Mesenchymal stem cell (in vitro differentiated cells and primary cell): ENCODE data around the gene TXNDC11.

ENCODE experiments used
- DNase-seq: peaks from one replicate; pipeline ENCODE4 v3.0.0-alpha.2; 2013
- H2AFZ ChIP-seq: one replicate; pipeline ENCODE4 v1.6.1; 2013; ENCODE audit warnings: low read depth, mild to moderate bottlenecking, control low read depth, inconsistent platforms, low read length, moderate library complexity
- H2AK5ac ChIP-seq: 2 replicates; pipeline ENCODE4 v1.6.1; 2013; ENCODE audit warnings: low read length, moderate library complexity, mild to moderate bottlenecking, inconsistent platforms; ENCODE audit not compliant: severe bottlenecking
- H2BK120ac ChIP-seq: one replicate; pipeline ENCODE4 v1.6.1; 2013; ENCODE audit warnings: low read depth, mild to moderate bottlenecking, inconsistent platforms, low read length, moderate library complexity
- H2BK12ac ChIP-seq, 2 experiments: one replicate each; pipeline ENCODE4 v1.6.1; 2013; ENCODE audit warnings: inconsistent platforms in 2 of 2, low read length in 2 of 2, mild to moderate bottlenecking in 2 of 2, moderate library complexity in 2 of 2, control low read depth in 1 of 2
- H2BK15ac ChIP-seq: one replicate; pipeline ENCODE4 v1.6.1; 2013; ENCODE audit warnings: mild to moderate bottlenecking, low read depth, inconsistent platforms; ENCODE audit not compliant: poor library complexity, severe bottlenecking
- H2BK5ac ChIP-seq: 2 replicates; pipeline ENCODE4 v1.6.1; 2013; ENCODE audit warnings: low read depth, mild to moderate bottlenecking, low read length, control low read depth, inconsistent platforms; ENCODE audit not compliant: poor library complexity, severe bottlenecking
- H3K14ac ChIP-seq, 2 experiments: one replicate each; pipeline ENCODE4 v1.6.1; 2013; ENCODE audit warnings: inconsistent platforms in 2 of 2, low read length in 2 of 2, control low read depth in 1 of 2, mild to moderate bottlenecking in 1 of 2, moderate library complexity in 1 of 2
- H3K18ac ChIP-seq, 2 experiments: one replicate each; pipeline ENCODE4 v1.6.1; 2013; ENCODE audit warnings: inconsistent platforms in 2 of 2, low read length in 2 of 2, control low read depth in 1 of 2, low read depth in 1 of 2, mild to moderate bottlenecking in 1 of 2
- H3K23ac ChIP-seq, 2 experiments: one replicate each; pipeline ENCODE4 v1.6.1; 2013; ENCODE audit warnings: inconsistent platforms in 2 of 2, low read length in 2 of 2, mild to moderate bottlenecking in 2 of 2, moderate library complexity in 2 of 2, control low read depth in 1 of 2
- H3K27ac ChIP-seq: 2 replicates; pipeline ENCODE4 v1.5.1; 2013; ENCODE audit warnings: mild to moderate bottlenecking, moderate library complexity, low read length, control low read depth, inconsistent platforms; ENCODE audit not compliant: poor library complexity, severe bottlenecking
- H3K27me3 ChIP-seq, 2 experiments: 2 replicates each; pipeline versions ENCODE4 v1.6.1 to v1.7.0; 2013; ENCODE audit warnings: low read length in 2 of 2, mild to moderate bottlenecking in 2 of 2, moderate library complexity in 2 of 2, control low read depth in 1 of 2, inconsistent platforms in 1 of 2; ENCODE audit not compliant: control insufficient read depth in 1 of 2, insufficient read depth in 1 of 2
- H3K36me3 ChIP-seq, 2 experiments: 2 replicates each; pipeline versions ENCODE4 v1.6.1 to v1.7.0; 2013; ENCODE audit warnings: low read length in 2 of 2, control low read depth in 1 of 2, inconsistent platforms in 1 of 2, low read depth in 1 of 2, mild to moderate bottlenecking in 1 of 2; ENCODE audit not compliant: insufficient read depth in 2 of 2, control insufficient read depth in 1 of 2
- H3K4ac ChIP-seq, 2 experiments: one replicate each; pipeline ENCODE4 v1.6.1; 2013; ENCODE audit warnings: inconsistent platforms in 2 of 2, low read length in 2 of 2, mild to moderate bottlenecking in 2 of 2, moderate library complexity in 2 of 2, control low read depth in 1 of 2, low read depth in 1 of 2
- H3K4me1 ChIP-seq: 2 replicates; pipeline ENCODE4 v1.6.1; 2013; ENCODE audit warnings: low read depth, low read length, control low read depth; ENCODE audit not compliant: control insufficient read depth, insufficient read depth
- H3K4me2 ChIP-seq: 2 replicates; pipeline ENCODE4 v1.6.1; 2013; ENCODE audit warnings: low read length, mild to moderate bottlenecking, inconsistent platforms; ENCODE audit not compliant: poor library complexity, severe bottlenecking
- H3K4me3 ChIP-seq, 2 experiments: 2 replicates each; pipeline versions ENCODE4 v1.5.1 to v1.7.0; 2013; ENCODE audit warnings: low read length in 2 of 2, mild to moderate bottlenecking in 2 of 2, control low read depth in 1 of 2, low read depth in 1 of 2; ENCODE audit not compliant: insufficient read depth in 1 of 2
- H3K79me1 ChIP-seq: replicated peaks from 2 replicates; pipeline ENCODE4 v1.6.1; 2013; ENCODE audit warnings: mild to moderate bottlenecking, control low read depth, low read length, inconsistent platforms; ENCODE audit not compliant: poor library complexity, severe bottlenecking
- H3K9ac ChIP-seq: 2 replicates; pipeline ENCODE4 v1.7.0; 2013; ENCODE audit warnings: mild to moderate bottlenecking, low read length, moderate library complexity
- H3K9me3 ChIP-seq: 2 replicates; pipeline ENCODE4 v1.7.0; 2013; ENCODE audit warnings: mild to moderate bottlenecking, low read length; ENCODE audit not compliant: control insufficient read depth
- H4K8ac ChIP-seq: one replicate; pipeline ENCODE4 v1.6.1; 2013; ENCODE audit warnings: inconsistent platforms, mild to moderate bottlenecking, low read length, moderate library complexity
- H4K91ac ChIP-seq: one replicate; pipeline ENCODE4 v1.6.1; 2013; ENCODE audit warnings: mild to moderate bottlenecking, low read length, inconsistent platforms
- WGBS: methylation state at CpG from one replicate; pipeline ENCODE4 v1.1.7; 2013; ENCODE audit warnings: mixed read lengths; 5-methylcytosine and 5-hydroxymethylcytosine counted together

TXNDC11 gene

GRCh38 chr16:11748404-11749254 is 6.0 kb upstream of the TXNDC11 start:
- Histone ChIP-seq H3K79me1 (peaks cover 12% of the 10 kb centered on the region), H3K18ac (no peak overlapping the region), H2BK120ac (no peak overlapping the region), H3K14ac (no peak overlapping the region), H3K27me3 (no peaks in the 10 kb centered on the region), H3K9me3 (no peaks in the 10 kb centered on the region), H3K4me2 (no peak overlapping the region), H3K4ac (no peak overlapping the region), H2AK5ac (no peak overlapping the region), H2BK5ac (no peak overlapping the region), H4K91ac (no peak overlapping the region), H2BK15ac (no peak overlapping the region), H3K4me1 (peaks cover 6% of the 10 kb centered on the region), H2BK12ac (no peak overlapping the region), H3K27ac (no peak overlapping the region), H2AFZ (no peak overlapping the region), H3K23ac (no peak overlapping the region), H4K8ac (no peak overlapping the region), H3K4me3 (no peak overlapping the region), H3K9ac (no peak overlapping the region), H3K36me3 (peaks cover 35 to 55% of the 10 kb centered on the region in 2 experiments)
- 95% methylated on average over 12 of the region's 13 CpGs for WGBS
- no peak for DNase-seq

- H3K4ac ChIP-seq, result no peak overlapping the region
- no peak overlapping the region for H3K14ac ChIP-seq
- H3K23ac ChIP-seq, result no peak overlapping the region
- no peak overlapping the region for H3K4me2 ChIP-seq
- no peak overlapping the region for H3K18ac ChIP-seq
- no peak overlapping the region for H2BK120ac ChIP-seq
- 97% methylated on average over 5 of the region's 7 CpGs for WGBS
- no peak overlapping the region for H2BK12ac ChIP-seq
- no peak overlapping the region for H3K9ac ChIP-seq
- no peak overlapping the region for H3K27ac ChIP-seq
- peaks cover 6% of the 10 kb centered on the region for H3K4me1 ChIP-seq
- H4K91ac ChIP-seq, result no peak overlapping the region
- peaks cover 12% of the 10 kb centered on the region for H3K79me1 ChIP-seq
- H2AK5ac ChIP-seq, result no peak overlapping the region
- H2BK15ac ChIP-seq, result no peak overlapping the region
- H3K36me3 ChIP-seq, result peaks cover 32 to 48% of the 10 kb centered on the region in 2 experiments
- no peak for DNase-seq
- H2AFZ ChIP-seq, result no peak overlapping the region
- no peaks in the 10 kb centered on the region for H3K27me3 ChIP-seq
- no peaks in the 10 kb centered on the region for H3K9me3 ChIP-seq
- H2BK5ac ChIP-seq, result no peak overlapping the region
- no peak overlapping the region for H4K8ac ChIP-seq
- no peak overlapping the region for H3K4me3 ChIP-seq
These were observed 5.3 kb upstream of the TXNDC11 start for GRCh38 chr16:11747949-11748403.

GRCh38 chr16:11744075-11744470 is 1.4 kb upstream of the TXNDC11 start:
- Histone ChIP-seq H2BK12ac (no peak overlapping the region), H3K4ac (no peak overlapping the region), H3K4me3 (no peak overlapping the region), H3K9ac (no peak overlapping the region), H3K36me3 (peaks cover 8 to 14% of the 10 kb centered on the region in 2 experiments), H2AK5ac (no peak overlapping the region), H3K79me1 (peaks cover 10% of the 10 kb centered on the region), H3K4me2 (no peak overlapping the region), H4K8ac (no peak overlapping the region), H3K23ac (no peak overlapping the region), H2BK120ac (peak overlapping the region; percentile 15), H2AFZ (no peak overlapping the region), H4K91ac (no peak overlapping the region), H3K9me3 (no peaks in the 10 kb centered on the region), H2BK15ac (no peak overlapping the region), H3K18ac (no peak overlapping the region), H3K27ac (no peak overlapping the region), H2BK5ac (no peak overlapping the region), H3K4me1 (peaks cover 10% of the 10 kb centered on the region), H3K14ac (no peak overlapping the region), H3K27me3 (no peaks in the 10 kb centered on the region)
- no CpG with 5 or more reads among the region's 5 CpGs for WGBS
- DNase-seq, result no peak

DNA sequence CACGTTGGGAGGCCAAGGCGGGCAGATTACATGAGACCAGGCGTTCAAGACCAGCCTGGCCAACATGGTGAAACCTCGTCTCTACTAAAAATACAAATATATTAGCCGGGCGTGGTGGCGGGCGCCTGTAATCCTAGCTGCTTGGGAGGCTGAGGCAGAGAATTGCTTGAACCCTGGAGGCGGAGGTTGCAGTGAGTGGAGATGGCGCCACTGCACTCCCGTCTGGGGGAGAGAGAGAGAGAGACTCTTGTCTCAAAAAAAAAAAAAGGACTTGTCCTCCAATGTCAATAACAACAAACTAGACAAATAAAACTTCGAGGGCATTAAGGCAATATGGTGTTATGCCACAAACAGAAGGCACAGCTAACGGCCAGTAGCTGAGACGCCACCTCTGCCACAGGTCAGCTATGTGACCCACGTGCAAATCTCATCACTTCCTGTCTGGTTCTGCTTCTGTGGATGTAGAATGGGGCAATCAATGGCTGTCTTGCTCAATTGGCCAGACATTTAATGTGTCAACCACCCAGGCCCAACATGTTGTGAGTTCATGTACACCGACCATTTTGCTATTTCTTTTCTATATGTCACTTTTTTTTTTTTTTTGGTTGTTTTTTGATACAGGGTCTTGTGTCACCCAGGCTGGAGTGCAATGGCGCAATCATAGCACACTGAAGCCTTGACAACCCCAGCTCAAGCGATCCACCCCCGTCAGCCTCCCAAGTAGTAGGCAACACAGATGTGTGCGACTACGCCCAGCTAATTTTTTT is 834 bp upstream of the TXNDC11 start:
- Histone ChIP-seq H2AK5ac (no peak overlapping the region), H2BK5ac (no peak overlapping the region), H3K27ac (peak overlapping the region; percentile 56), H3K14ac (no peak overlapping the region), H3K79me1 (peaks cover 10% of the 10 kb centered on the region), H3K4ac (no peak overlapping the region), H2BK12ac (peak overlapping the region in 1 of 2 experiments; percentile 69), H3K9me3 (no peaks in the 10 kb centered on the region), H2AFZ (peak overlapping the region; percentile 49), H3K4me3 (peak overlapping the region; percentile 82 to 97), H3K4me1 (peaks cover 8% of the 10 kb centered on the region), H2BK120ac (peak overlapping the region; percentile 15), H3K23ac (no peak overlapping the region), H3K36me3 (peaks cover 4 to 9% of the 10 kb centered on the region in 2 experiments), H3K18ac (peak overlapping the region; percentile 35 to 55), H3K9ac (peak overlapping the region; percentile 92), H3K27me3 (no peaks in the 10 kb centered on the region), H4K91ac (no peak overlapping the region), H3K4me2 (peak overlapping the region; percentile 59), H2BK15ac (no peak overlapping the region), H4K8ac (peak overlapping the region; percentile 35)
- DNase-seq, result peak; percentile 89
- WGBS, result 63% methylated on average over 11 of the region's 21 CpGs
